ENCODE results near the gene LDLRAD4. TPM values are rescaled to one million over a fixed set of nuclear protein-coding genes. Genes with fewer than 3 reads are reported as not detected.

Gene LDLRAD4
- polyA plus RNA-seq, 3 donors from 2014 or later, result 4.8 to 11.3 (median 9.6) TPM

GRCh38 chr18:13302040-13302439, 83.5 kb downstream of the LDLRAD4 start:
- H3K27ac Mint-ChIP-seq, result no peak overlapping the region
- H3K4me1 Mint-ChIP-seq, result peaks cover 0 to 16% of the 10 kb centered on the region in 2 donors
- DNase-seq, result no peak
- no peak overlapping the region for H3K4me3 Mint-ChIP-seq
- no peaks in the 10 kb centered on the region for H3K36me3 Mint-ChIP-seq
- peaks cover 0 to 4% (median 0%) of the 10 kb centered on the region in 6 donors for H3K9me3 Mint-ChIP-seq
- peaks cover 3 to 12% (median 5%) of the 10 kb centered on the region in 3 donors for H3K27me3 Mint-ChIP-seq (ENCODE audit: low read depth in 3 of 3)

- no peak overlapping the region for H3K27ac Mint-ChIP-seq
- peaks cover 0 to 17% of the 10 kb centered on the region in 2 donors for H3K4me1 Mint-ChIP-seq
- H3K36me3 Mint-ChIP-seq, result no peaks in the 10 kb centered on the region
- H3K4me3 Mint-ChIP-seq, result peak overlapping the region in 1 of 5 donors; percentile 8
- DNase-seq, result no peak
- peaks cover 3 to 12% (median 5%) of the 10 kb centered on the region in 3 donors for H3K27me3 Mint-ChIP-seq (ENCODE audit: low read depth in 3 of 3)
- H3K9me3 Mint-ChIP-seq, result peaks cover 0 to 4% (median 0%) of the 10 kb centered on the region in 6 donors
Observed at GRCh38 chr18:13302457-13303225, 84.1 kb downstream of the LDLRAD4 start.

- H3K9me3 Mint-ChIP-seq, result peaks cover 0 to 4% (median 0%) of the 10 kb centered on the region in 6 donors
- no peak overlapping the region for H3K4me3 Mint-ChIP-seq
- H3K27ac Mint-ChIP-seq, result no peak overlapping the region
- no peaks in the 10 kb centered on the region for H3K36me3 Mint-ChIP-seq
- H3K4me1 Mint-ChIP-seq, result peaks cover 9 to 29% of the 10 kb centered on the region in 2 donors
- peaks cover 5 to 20% (median 14%) of the 10 kb centered on the region in 3 donors for H3K27me3 Mint-ChIP-seq (ENCODE audit: low read depth in 3 of 3)
- no peak for DNase-seq
Observed at GRCh38 chr18:13303756-13304364, 85.3 kb downstream of the LDLRAD4 start.

GRCh38 chr18:13305301-13305700, 86.7 kb downstream of the LDLRAD4 start:
- no peak overlapping the region for H3K27ac Mint-ChIP-seq
- DNase-seq, result no peak
- H3K36me3 Mint-ChIP-seq, result no peaks in the 10 kb centered on the region
- H3K4me1 Mint-ChIP-seq, result peaks cover 17 to 36% of the 10 kb centered on the region in 2 donors
- peaks cover 5 to 21% (median 14%) of the 10 kb centered on the region in 3 donors for H3K27me3 Mint-ChIP-seq (ENCODE audit: low read depth in 3 of 3)
- H3K9me3 Mint-ChIP-seq, result peaks cover 0 to 4% (median 0%) of the 10 kb centered on the region in 6 donors
- peak overlapping the region in 1 of 5 donors; percentile 2 for H3K4me3 Mint-ChIP-seq

GRCh38 chr18:13306583-13306982, 88.0 kb downstream of the LDLRAD4 start:
- no peaks in the 10 kb centered on the region for H3K36me3 Mint-ChIP-seq

GRCh38 chr18:13308369-13308768, 89.8 kb downstream of the LDLRAD4 start:
- H3K36me3 Mint-ChIP-seq, result no peaks in the 10 kb centered on the region
- H3K27me3 Mint-ChIP-seq (ENCODE audit: low read depth in 3 of 3), result peaks cover 4 to 17% (median 9%) of the 10 kb centered on the region in 3 donors
- peaks cover 18 to 40% of the 10 kb centered on the region in 2 donors for H3K4me1 Mint-ChIP-seq
- peak; percentile 60 to 68 (median 60) for DNase-seq
- H3K4me3 Mint-ChIP-seq, result peak overlapping the region; percentile 8 to 61 (median 25)
- peak overlapping the region in 4 of 6 donors; percentile 10 to 52 (median 15) for H3K27ac Mint-ChIP-seq
- H3K9me3 Mint-ChIP-seq, result peaks cover 0 to 2% (median 0%) of the 10 kb centered on the region in 6 donors

More at GRCh38 chr18:13306583-13306982, 88.0 kb downstream of the LDLRAD4 start:
- Mint-ChIP-seq H3K4me1 (peaks cover 17 to 36% of the 10 kb centered on the region in 2 donors), H3K27ac (no peak overlapping the region), H3K9me3 (peaks cover 0 to 4% (median 0%) of the 10 kb centered on the region in 6 donors), H3K27me3 (ENCODE audit: low read depth in 3 of 3) (peaks cover 5 to 21% (median 14%) of the 10 kb centered on the region in 3 donors), H3K4me3 (no peak overlapping the region)
- no peak for DNase-seq

- Mint-ChIP-seq H3K27me3 (ENCODE audit: low read depth in 3 of 3) (peaks cover 2 to 14% (median 12%) of the 10 kb centered on the region in 3 donors), H3K4me1 (peaks cover 18 to 46% of the 10 kb centered on the region in 2 donors), H3K27ac (no peak overlapping the region), H3K4me3 (peak overlapping the region in 4 of 5 donors; percentile 8 to 51 (median 24)), H3K36me3 (no peaks in the 10 kb centered on the region), H3K9me3 (peaks cover 0 to 1% (median 0%) of the 10 kb centered on the region in 6 donors)
- DNase-seq, result no peak
Observed at GRCh38 chr18:13309031-13309747, 90.6 kb downstream of the LDLRAD4 start.

- peaks cover 0 to 4% (median 1%) of the 10 kb centered on the region in 6 donors for H3K9me3 Mint-ChIP-seq
- no peak for DNase-seq
Observed at GRCh38 chr18:13309748-13310670, 91.4 kb downstream of the LDLRAD4 start.

GRCh38 chr18:13311193-13311592, 92.6 kb downstream of the LDLRAD4 start:
- peaks cover 18 to 36% of the 10 kb centered on the region in 2 donors for H3K4me1 Mint-ChIP-seq
- no peak overlapping the region for H3K4me3 Mint-ChIP-seq
- H3K36me3 Mint-ChIP-seq, result peaks cover 0 to 3% (median 0%) of the 10 kb centered on the region in 3 donors
- H3K27ac Mint-ChIP-seq, result no peak overlapping the region
- peaks cover 11 to 15% (median 14%) of the 10 kb centered on the region in 3 donors for H3K27me3 Mint-ChIP-seq (ENCODE audit: low read depth in 3 of 3)
- no peak for DNase-seq
- H3K9me3 Mint-ChIP-seq, result peaks cover 1 to 11% (median 4%) of the 10 kb centered on the region in 6 donors

More at GRCh38 chr18:13309748-13310670, 91.4 kb downstream of the LDLRAD4 start:
- Mint-ChIP-seq H3K27ac (no peak overlapping the region), H3K4me1 (peaks cover 18 to 46% of the 10 kb centered on the region in 2 donors), H3K36me3 (no peaks in the 10 kb centered on the region), H3K4me3 (no peak overlapping the region), H3K27me3 (ENCODE audit: low read depth in 3 of 3) (peaks cover 5 to 13% (median 12%) of the 10 kb centered on the region in 3 donors)

GRCh38 chr18:13312515-13312914, 94.0 kb downstream of the LDLRAD4 start:
- no peak overlapping the region for H3K27ac Mint-ChIP-seq
- peaks cover 1 to 14% (median 4%) of the 10 kb centered on the region in 6 donors for H3K9me3 Mint-ChIP-seq
- H3K4me1 Mint-ChIP-seq, result peaks cover 18 to 29% of the 10 kb centered on the region in 2 donors
- no peak for DNase-seq
- no peak overlapping the region for H3K4me3 Mint-ChIP-seq
- peaks cover 0 to 3% (median 0%) of the 10 kb centered on the region in 3 donors for H3K36me3 Mint-ChIP-seq
- H3K27me3 Mint-ChIP-seq (ENCODE audit: low read depth in 3 of 3), result peaks cover 11 to 14% (median 14%) of the 10 kb centered on the region in 3 donors

GRCh38 chr18:13313006-13313686, 94.6 kb downstream of the LDLRAD4 start:
- no peak for DNase-seq
- no peak overlapping the region for H3K27ac Mint-ChIP-seq
- peaks cover 16 to 24% of the 10 kb centered on the region in 2 donors for H3K4me1 Mint-ChIP-seq
- peaks cover 0 to 3% (median 0%) of the 10 kb centered on the region in 3 donors for H3K36me3 Mint-ChIP-seq
- H3K27me3 Mint-ChIP-seq (ENCODE audit: low read depth in 3 of 3), result peaks cover 11 to 14% (median 13%) of the 10 kb centered on the region in 3 donors
- H3K9me3 Mint-ChIP-seq, result peaks cover 1 to 14% (median 4%) of the 10 kb centered on the region in 6 donors
- H3K4me3 Mint-ChIP-seq, result no peak overlapping the region

- H3K36me3 Mint-ChIP-seq, result peaks cover 0 to 3% (median 0%) of the 10 kb centered on the region in 3 donors
- H3K9me3 Mint-ChIP-seq, result peaks cover 1 to 14% (median 3%) of the 10 kb centered on the region in 6 donors
- no peak overlapping the region for H3K4me3 Mint-ChIP-seq
- no peak overlapping the region for H3K27ac Mint-ChIP-seq
- peaks cover 7 to 10% (median 8%) of the 10 kb centered on the region in 3 donors for H3K27me3 Mint-ChIP-seq (ENCODE audit: low read depth in 3 of 3)
- peaks cover 1 to 10% of the 10 kb centered on the region in 2 donors for H3K4me1 Mint-ChIP-seq
- DNase-seq, result no peak
Observed at GRCh38 chr18:13315000-13315399, 96.4 kb downstream of the LDLRAD4 start.

Data from immature natural killer cell (primary cell).